GM19035 (cell line): Measurements from ENCODE around the gene PIK3C2A.

Experiments used
- ATAC-seq: cut with Tn5 transposase; IDR thresholded peaks from one replicate; pipeline ENCODE4 v1.9.1; 2021; ENCODE audit not compliant: unreplicated experiment

Gene PIK3C2A

GRCh38 chr11:17214338-17214737 is 6.6 kb upstream of the PIK3C2A start:
- no peak for ATAC-seq

GRCh38 chr11:17211286-17211685 is 3.5 kb upstream of the PIK3C2A start:
- ATAC-seq, result no peak

- ATAC-seq, result no peak
Observed at GRCh38 chr11:17209939-17210245, 2.1 kb upstream of the PIK3C2A start.

- peak; percentile 62 for ATAC-seq
Observed at GRCh38 chr11:17208257-17208999, 642 bp upstream of the PIK3C2A start.

GRCh38 chr11:17206463-17206862 is 1.3 kb downstream of the PIK3C2A start:
- no peak for ATAC-seq

GRCh38 chr11:17197431-17197898 is 10.3 kb downstream of the PIK3C2A start:
- ATAC-seq, result no peak

GRCh38 chr11:17188675-17189074 is 19.1 kb downstream of the PIK3C2A start:
- ATAC-seq, result no peak

- ATAC-seq, result no peak
Observed at GRCh38 chr11:17186932-17187692, 20.7 kb downstream of the PIK3C2A start.

- no peak for ATAC-seq
Observed at GRCh38 chr11:17185938-17186337, 21.8 kb downstream of the PIK3C2A start.

- no peak for ATAC-seq
Observed at GRCh38 chr11:17184882-17185587, 22.8 kb downstream of the PIK3C2A start.

GRCh38 chr11:17183836-17184235 is 23.9 kb downstream of the PIK3C2A start:
- ATAC-seq, result no peak

- no peak for ATAC-seq
Observed at GRCh38 chr11:17179970-17180369, 27.8 kb downstream of the PIK3C2A start.

GRCh38 chr11:17173332-17173731 is 34.5 kb downstream of the PIK3C2A start:
- ATAC-seq, result no peak

- ATAC-seq, result no peak
Observed at GRCh38 chr11:17171916-17172315, 35.9 kb downstream of the PIK3C2A start.

- no peak for ATAC-seq
Observed at GRCh38 chr11:17171343-17171742, 36.4 kb downstream of the PIK3C2A start.

- no peak for ATAC-seq
Observed at GRCh38 chr11:17169876-17170275, 37.9 kb downstream of the PIK3C2A start.

- ATAC-seq, result no peak
Observed at GRCh38 chr11:17165247-17165890, 42.4 kb downstream of the PIK3C2A start.

- ATAC-seq, result no peak
Observed at GRCh38 chr11:17164361-17165246, 43.2 kb downstream of the PIK3C2A start.

GRCh38 chr11:17163736-17164135 is 44.0 kb downstream of the PIK3C2A start:
- no peak for ATAC-seq

- no peak for ATAC-seq
Observed at GRCh38 chr11:17163291-17163690, 44.5 kb downstream of the PIK3C2A start.
